CD4-positive, alpha-beta T cell treated with Interleukin-15 for 4 hours (primary cell): ENCODE results near the gene CNTN4.
"Not testable (repeated sequence)": the region's sequence is repeated elsewhere in the genome, so short reads cannot be mapped to it uniquely, and the experiment has no call there.

Experiments
- DNase-seq: peaks from one replicate; pipeline ENCODE4 v3.0.0-alpha.2; 2020; ENCODE audit warnings: low spot score

Gene CNTN4

GRCh38 chr3:2098398-2099027, at the start of gene CNTN4:
Gene CNTN4 (plus strand): TSS chr3:2098866.
- no peak for DNase-seq

DNA sequence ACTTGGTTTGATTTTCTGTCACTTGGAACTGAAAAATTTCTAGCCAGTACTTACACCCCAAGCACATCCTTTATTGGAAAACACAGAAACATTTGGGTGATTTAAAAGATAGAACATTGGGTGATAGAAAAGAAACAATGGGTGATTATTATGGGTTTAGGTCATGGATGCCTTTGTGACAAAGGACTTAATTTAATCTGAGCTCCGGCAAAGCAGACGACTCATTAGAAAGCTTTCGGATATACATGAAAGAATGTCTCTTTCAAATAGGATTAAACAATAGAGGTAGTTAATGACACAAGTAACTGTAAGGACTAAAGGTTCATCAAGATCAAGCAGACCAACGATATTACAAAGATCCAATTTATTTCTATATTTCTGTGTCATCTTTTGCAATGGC, 37.3 kb upstream of the CNTN4 start:
- DNase-seq: no peak

- DNase-seq: no peak
Observed at GRCh38 chr3:2071531-2071930, 27.1 kb upstream of the CNTN4 start.

GRCh38 chr3:2078821-2079220, 19.8 kb upstream of the CNTN4 start:
- DNase-seq: no peak

GRCh38 chr3:2082871-2083480, 15.7 kb upstream of the CNTN4 start:
- DNase-seq: no peak

- not testable (repeated sequence) for DNase-seq
Observed at GRCh38 chr3:2083558-2083957, 15.1 kb upstream of the CNTN4 start.

- no peak for DNase-seq
Observed at GRCh38 chr3:2090095-2090911, 8.4 kb upstream of the CNTN4 start.

DNA sequence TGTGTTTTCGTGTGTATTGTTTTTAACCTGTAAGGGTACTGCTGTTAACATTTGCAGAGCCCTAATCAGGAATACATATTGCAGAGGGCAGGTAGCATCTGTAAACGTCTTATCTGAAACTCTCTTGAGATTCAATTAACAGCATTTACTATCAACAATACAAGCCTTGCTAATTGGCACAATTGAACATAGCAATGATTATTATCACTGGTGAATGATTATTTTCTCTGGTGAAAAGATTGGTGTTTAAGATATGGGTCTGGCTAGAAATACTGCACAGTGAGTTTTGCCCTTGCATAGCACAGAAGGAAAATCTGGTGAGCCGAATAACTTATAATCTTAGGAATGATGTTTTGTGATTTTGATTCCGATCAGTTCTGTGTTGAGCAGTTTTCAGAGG, 5.9 kb upstream of the CNTN4 start:
- DNase-seq: no peak

GRCh38 chr3:2094941-2095340, 3.7 kb upstream of the CNTN4 start:
- no peak for DNase-seq

DNA sequence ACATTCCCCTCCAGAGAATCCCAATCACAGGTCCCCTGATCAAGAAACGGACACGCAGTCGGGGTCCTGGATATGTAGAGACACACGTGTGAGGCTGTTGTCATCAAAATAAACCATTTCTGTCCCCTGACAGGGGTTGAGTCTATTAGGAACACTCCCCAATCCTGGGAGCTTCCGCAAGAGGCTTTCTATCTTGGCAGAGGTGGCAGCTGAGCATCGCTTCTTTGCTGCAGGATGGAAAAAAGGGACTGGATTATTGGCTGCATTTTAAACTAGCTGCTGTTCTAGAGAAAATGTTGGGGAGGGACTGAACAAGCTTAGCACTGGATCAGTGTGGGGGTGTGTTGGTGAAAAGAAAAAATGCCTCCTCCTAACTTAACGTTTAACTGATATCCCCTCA, 2.5 kb upstream of the CNTN4 start:
- DNase-seq: no peak

DNA sequence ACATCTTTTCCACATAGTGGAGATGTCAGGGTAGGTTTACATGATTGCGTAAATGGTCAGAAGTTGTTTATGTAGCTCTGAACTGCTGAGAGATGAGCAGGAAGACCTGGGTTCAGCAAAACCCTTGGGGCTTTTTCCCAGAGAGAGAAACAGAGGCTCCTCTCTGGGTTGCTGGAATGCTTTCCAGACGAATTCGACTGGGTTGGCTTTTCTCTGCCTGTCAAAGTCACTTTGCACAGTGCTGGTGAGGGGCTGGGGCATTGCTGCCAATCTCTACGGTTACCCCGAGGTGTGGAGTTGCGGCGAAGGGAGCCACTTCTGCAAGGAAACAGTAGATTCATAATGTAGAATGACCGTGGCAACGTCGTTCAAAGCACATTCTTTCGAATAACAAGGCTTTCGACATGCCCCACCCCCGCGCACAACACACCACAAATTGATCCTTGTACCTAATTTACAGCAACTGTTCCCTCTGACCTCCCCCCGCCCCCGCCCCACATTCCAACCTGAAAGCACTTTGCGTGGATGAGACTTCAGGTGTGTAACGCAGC, 950 bp upstream of the CNTN4 start:
- DNase-seq: no peak

GRCh38 chr3:2099028-2099671, 484 bp downstream of the CNTN4 start:
- no peak for DNase-seq

DNA sequence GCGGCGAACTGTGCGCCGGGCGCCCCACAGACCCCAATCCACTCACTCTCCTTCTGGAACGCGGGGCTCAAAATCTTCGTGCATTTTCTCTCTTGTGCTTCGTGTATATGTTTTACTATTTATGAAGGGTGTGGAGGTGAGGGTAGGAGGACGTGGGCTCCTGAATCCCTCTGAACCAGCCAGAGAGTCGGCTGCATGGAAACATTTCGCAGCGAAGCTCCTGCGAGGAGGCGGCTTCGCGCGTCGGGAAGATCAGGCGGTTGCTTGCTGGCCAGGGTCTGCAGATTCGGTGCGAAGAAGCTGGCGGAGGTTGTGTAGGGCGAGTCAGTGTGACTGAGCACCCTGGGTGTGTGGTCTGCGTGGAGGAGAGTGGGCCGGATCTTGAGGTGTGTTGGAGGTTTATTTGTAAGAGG, 1.1 kb downstream of the CNTN4 start:
- DNase-seq: no peak

- no peak for DNase-seq
Observed at GRCh38 chr3:2106438-2106837, 7.8 kb downstream of the CNTN4 start.

- no peak for DNase-seq
Observed at GRCh38 chr3:2110597-2111117, 12.0 kb downstream of the CNTN4 start.

GRCh38 chr3:2114617-2115275, 16.1 kb downstream of the CNTN4 start:
- DNase-seq: no peak

GRCh38 chr3:2130726-2131125, 32.1 kb downstream of the CNTN4 start:
- DNase-seq: no peak

DNA sequence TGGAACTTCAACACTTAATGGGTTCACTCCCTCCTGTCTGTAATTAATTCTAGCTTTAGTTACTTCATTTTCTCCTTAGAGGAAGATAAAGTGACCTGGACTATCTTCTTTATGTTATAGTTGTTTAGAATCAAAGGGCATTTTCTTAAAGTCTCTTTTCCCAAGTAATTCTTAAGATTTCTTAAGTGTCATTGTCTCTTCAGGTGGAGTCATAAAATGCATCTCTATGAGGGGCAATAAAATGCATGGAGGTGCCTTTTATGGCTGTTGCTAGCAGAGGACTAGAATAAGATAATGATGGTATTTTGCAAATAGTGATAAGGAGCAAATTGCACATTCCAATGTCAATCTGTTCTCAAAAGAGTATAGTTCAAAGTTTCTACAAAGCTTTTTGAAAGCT, 34.5 kb downstream of the CNTN4 start:
- DNase-seq: no peak

DNA sequence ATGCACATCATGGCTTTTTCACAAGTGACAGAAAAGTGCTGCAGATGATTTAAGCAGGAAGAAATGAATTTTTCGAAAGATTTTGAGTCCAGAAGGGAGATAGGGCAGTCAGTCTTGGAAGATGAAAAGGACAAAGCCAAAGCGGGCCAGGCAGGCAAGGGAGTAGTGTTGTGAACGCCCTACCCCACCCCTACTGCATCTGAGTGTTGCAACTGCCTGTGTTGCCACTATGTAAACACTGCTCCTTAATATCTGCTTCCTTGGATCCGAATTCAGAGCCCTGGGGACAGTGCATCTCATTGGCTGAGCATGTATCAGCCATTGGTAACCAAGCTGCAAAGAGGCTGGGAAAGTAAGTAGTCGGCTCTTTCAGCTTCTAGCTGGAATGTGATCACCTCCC, 39.0 kb downstream of the CNTN4 start:
- DNase-seq: no peak

DNA sequence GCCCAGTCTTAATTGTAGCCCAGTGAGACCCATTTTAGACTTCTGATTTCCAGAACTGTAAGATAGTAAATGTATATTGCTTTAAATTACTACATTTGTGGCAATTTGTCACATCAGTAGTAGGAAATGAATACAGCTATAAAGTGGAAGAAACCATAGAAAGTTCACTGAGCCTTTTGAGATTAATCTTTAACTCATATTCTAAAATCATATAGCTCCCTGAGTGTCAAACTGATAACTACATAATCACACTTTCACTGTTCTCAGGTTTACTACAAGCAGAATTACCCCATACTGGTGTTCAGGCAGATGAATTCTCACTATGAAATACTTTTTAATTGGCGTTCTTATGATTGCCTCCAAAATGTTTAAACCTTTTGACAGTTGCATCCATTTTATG, 42.8 kb downstream of the CNTN4 start:
- DNase-seq: no peak

GRCh38 chr3:2148561-2149340, 50.1 kb downstream of the CNTN4 start:
- no peak for DNase-seq
